ENCODE data around the gene SPOCK3.

DNA sequence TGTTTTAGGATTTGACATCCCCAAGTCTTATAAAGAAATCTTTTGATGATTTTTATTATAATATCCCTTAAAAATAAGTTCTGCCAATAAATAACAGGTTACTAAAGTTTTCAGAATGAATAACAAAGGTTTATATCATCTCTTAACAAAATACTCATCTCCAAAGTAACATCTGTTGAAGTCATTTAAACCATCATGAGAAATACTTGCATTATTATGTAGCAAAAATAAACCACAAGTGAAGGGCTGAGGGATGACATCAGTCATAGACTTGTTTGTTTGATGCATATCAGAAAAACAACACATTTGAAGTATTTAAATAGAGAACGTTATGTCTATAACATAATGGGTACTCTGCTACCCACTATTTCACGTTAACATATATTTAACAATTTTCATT, 114.9 kb downstream of the SPOCK3 start:
- TF ChIP-seq, protein P1, sequence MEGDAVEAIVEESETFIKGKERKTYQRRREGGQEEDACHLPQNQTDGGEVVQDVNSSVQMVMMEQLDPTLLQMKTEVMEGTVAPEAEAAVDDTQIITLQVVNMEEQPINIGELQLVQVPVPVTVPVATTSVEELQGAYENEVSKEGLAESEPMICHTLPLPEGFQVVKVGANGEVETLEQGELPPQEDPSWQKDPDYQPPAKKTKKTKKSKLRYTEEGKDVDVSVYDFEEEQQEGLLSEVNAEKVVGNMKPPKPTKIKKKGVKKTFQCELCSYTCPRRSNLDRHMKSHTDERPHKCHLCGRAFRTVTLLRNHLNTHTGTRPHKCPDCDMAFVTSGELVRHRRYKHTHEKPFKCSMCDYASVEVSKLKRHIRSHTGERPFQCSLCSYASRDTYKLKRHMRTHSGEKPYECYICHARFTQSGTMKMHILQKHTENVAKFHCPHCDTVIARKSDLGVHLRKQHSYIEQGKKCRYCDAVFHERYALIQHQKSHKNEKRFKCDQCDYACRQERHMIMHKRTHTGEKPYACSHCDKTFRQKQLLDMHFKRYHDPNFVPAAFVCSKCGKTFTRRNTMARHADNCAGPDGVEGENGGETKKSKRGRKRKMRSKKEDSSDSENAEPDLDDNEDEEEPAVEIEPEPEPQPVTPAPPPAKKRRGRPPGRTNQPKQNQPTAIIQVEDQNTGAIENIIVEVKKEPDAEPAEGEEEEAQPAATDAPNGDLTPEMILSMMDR (IDR thresholded peaks at IDR 0.05), result no peak
- TF ChIP-seq POLR2AphosphoS5 (IDR thresholded peaks at IDR 0.05; ENCODE audit: low read depth, low read length) (no peak), TCF7L2 (IDR thresholded peaks at IDR 0.05; ENCODE audit: low read depth, low read length) (no peak)

Data from Panc1 (cell line).